WI38 (cell line): ENCODE data around the gene DROSHA.

Experiments
- H3K4me3 ChIP-seq: 2 replicates; pipeline ENCODE4 v1.5.1; 2011; ENCODE audit warnings: low read depth, mild to moderate bottlenecking, control low read depth, low read length
- TF ChIP-seq, protein P1 (sequence below): IDR thresholded peaks from 2 replicates; pipeline ENCODE4 v1.5.1; 2012; ENCODE audit warnings: low read depth, mild to moderate bottlenecking, control low read depth, low read length

Gene DROSHA

GRCh38 chr5:31417512-31417911 is 114.4 kb downstream of the DROSHA start:
- TF ChIP-seq, protein P1, sequence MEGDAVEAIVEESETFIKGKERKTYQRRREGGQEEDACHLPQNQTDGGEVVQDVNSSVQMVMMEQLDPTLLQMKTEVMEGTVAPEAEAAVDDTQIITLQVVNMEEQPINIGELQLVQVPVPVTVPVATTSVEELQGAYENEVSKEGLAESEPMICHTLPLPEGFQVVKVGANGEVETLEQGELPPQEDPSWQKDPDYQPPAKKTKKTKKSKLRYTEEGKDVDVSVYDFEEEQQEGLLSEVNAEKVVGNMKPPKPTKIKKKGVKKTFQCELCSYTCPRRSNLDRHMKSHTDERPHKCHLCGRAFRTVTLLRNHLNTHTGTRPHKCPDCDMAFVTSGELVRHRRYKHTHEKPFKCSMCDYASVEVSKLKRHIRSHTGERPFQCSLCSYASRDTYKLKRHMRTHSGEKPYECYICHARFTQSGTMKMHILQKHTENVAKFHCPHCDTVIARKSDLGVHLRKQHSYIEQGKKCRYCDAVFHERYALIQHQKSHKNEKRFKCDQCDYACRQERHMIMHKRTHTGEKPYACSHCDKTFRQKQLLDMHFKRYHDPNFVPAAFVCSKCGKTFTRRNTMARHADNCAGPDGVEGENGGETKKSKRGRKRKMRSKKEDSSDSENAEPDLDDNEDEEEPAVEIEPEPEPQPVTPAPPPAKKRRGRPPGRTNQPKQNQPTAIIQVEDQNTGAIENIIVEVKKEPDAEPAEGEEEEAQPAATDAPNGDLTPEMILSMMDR: no peak
- no peak overlapping the region for H3K4me3 ChIP-seq

DNA sequence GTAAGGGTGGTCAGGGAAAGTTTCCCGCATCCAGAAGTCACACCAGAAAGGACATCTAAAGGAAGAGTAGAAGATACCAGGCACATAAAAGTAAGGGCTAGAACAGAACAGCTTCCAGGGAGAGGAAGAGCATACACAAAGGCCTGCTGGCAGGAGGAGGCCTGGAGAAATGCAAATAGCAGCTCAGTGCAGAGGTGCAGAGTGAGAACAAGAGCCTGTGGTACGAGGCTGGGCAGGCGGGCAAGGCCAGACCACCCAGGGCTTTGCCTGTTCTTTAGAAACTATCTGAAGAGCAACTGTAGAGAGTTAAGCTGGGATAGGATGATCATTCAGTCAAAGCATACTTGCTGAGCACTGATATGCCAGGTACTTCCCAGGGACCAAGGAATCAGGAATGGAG is 115.3 kb downstream of the DROSHA start:
- TF ChIP-seq, protein P1: no peak
- H3K4me3 ChIP-seq: no peak overlapping the region

DNA sequence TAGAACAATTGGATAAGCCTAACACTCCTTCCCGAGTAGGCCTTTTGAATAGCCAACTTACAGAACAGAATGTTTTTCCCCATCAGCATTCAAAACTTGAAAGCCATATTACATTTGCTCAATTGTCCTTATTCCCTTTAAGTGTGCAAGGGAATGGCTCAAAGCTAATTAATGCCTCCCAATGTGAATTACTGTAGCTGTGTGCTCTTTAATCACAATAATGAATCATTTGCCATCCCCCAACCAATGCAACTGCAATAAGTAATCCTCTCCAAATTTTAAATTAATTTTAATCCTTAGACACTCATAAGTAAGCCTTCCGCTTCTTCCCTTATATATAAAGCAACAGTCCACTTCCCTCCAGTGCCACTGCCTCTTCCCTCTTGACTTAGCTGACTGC is 115.9 kb downstream of the DROSHA start:
- no peak overlapping the region for H3K4me3 ChIP-seq
- TF ChIP-seq, protein P1: no peak

GRCh38 chr5:31415009-31415923 is 116.6 kb downstream of the DROSHA start:
- no peak overlapping the region for H3K4me3 ChIP-seq
- TF ChIP-seq, protein P1: no peak

DNA sequence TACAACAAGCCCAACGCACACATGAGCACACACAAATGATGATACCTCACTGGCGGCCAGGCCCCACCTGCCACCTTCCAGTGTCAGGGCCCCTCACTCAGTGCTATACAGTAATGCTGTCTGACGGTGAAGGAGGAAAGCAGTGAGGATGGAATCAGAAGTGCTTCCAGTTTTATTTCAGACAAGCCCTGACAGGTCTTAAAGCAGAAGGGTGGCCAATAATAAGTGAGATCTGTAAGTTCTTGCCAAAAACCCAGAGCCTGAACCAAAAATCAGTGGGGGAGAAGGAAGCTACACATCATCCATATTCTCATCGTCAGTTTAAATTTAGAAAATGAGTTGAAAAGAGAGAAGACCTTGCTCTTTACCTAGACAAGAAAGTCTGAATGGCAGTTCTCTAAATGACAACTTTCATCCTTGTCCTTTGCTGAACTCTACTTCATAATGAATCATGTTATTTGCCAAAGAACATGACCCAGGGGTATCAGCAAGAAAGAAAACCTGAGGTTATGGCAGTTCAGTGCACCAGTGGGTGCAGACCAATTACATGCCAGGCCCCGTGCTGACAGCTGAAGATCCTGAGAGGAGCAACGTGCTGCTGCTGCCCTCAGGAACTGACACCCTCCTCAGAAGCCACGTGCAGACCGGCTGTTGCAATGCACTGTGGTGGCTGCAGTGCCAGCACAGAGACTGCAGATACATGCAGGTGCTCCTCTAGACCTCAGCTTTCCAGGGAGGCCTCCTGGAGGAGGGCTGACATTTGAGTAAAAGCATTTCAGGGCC is 118.7 kb downstream of the DROSHA start:
- no peak overlapping the region for H3K4me3 ChIP-seq
- TF ChIP-seq, protein P1: no peak

DNA sequence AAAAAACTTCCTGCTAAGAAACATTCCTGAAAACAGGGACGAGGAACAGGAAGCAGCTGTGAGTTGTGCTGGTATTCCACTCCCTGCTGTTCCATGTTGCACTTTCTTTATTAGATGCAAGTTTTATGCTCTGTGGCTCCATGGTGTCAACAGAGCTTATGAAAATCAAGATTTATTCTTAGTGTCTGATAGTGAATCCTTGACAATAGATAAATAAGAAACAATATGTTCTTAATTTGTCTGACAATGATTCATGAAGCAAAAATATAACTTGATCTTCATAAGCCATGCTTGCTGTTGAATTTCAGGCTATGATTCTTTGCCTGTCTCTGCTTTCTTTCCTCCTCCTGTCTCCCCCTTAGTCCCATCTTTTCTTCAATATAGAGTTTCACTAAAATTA is 119.6 kb downstream of the DROSHA start:
- TF ChIP-seq, protein P1: no peak
- no peak overlapping the region for H3K4me3 ChIP-seq

DNA sequence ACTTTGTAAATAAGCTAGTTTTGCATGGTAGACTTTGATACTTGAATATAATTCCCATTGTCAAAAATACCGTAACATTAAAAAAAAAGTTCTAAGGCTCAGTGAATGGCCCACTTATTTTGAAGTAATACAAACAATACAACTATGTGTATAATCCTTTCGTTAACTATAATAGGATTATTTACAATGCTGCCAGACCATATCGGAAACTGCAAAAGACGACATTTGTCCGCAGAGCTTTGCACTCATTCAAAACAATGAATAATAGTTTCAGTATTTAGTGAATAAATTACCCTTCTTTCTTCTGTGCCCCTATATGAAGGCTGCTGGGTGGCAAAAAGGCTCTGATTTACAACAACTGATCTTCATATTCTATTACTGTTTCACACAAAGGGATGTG is 121.8 kb downstream of the DROSHA start:
- H3K4me3 ChIP-seq: no peak overlapping the region
- TF ChIP-seq, protein P1: no peak
